HepG2 (cell line): Measurements from ENCODE around the gene TBC1D16. TPM values are rescaled to one million over a fixed set of nuclear protein-coding genes. Genes with fewer than 3 reads are reported as not detected.
A peak's percentile ranks its signal among the peaks of the same experiment; 100 is the strongest.

Experiments used
- ARID5B ChIP-seq: IDR thresholded peaks from 2 replicates; pipeline ENCODE4 v1.4.0; 2020; ENCODE audit warnings: mild to moderate bottlenecking, missing genetic modification reagents
- ARNTL ChIP-seq: sonication (generic); formaldehyde crosslinking; IDR thresholded peaks from 2 replicates; pipeline ENCODE4 v1.4.0; 2020; ENCODE audit warnings: mild to moderate bottlenecking, missing genetic modification reagents
- CAMTA2 ChIP-seq: sonication (generic); formaldehyde crosslinking; IDR thresholded peaks from 2 replicates; pipeline ENCODE4 v1.4.0; 2020; ENCODE audit warnings: mild to moderate bottlenecking, missing genetic modification reagents, borderline replicate concordance
- KDM5B ChIP-seq: sonication (generic); formaldehyde crosslinking; IDR thresholded peaks from 2 replicates; pipeline ENCODE4 v1.4.0; 2020; ENCODE audit warnings: missing genetic modification reagents, mild to moderate bottlenecking, borderline replicate concordance
- KLF15 ChIP-seq: sonication (generic); formaldehyde crosslinking; IDR thresholded peaks from 2 replicates; pipeline ENCODE4 v1.8.1; 2023; ENCODE audit warnings: borderline replicate concordance, mild to moderate bottlenecking, inconsistent platforms, missing genetic modification reagents, mixed read lengths
- MTA3 ChIP-seq: sonication (generic); formaldehyde crosslinking; IDR thresholded peaks from 2 replicates; pipeline ENCODE4 v1.4.0; 2020; ENCODE audit warnings: missing genetic modification reagents
- MYC ChIP-seq: sonication (generic); formaldehyde crosslinking; IDR thresholded peaks from 2 replicates; pipeline ENCODE4 v1.9.0; 2021; ENCODE audit warnings: missing genetic modification reagents, borderline replicate concordance
- SP1 ChIP-seq, 2 experiments: fragments of 450-650 bp in 1 of 2; sonication (generic) in 1 of 2; formaldehyde crosslinking in 1 of 2; IDR thresholded peaks; 2 replicates each; pipeline versions ENCODE4 v1.4.0 to v1.6.1; 2016 to 2020; ENCODE audit warnings: missing genetic modification reagents in 1 of 2
- ZFP41 ChIP-seq: sonication (generic); formaldehyde crosslinking; IDR thresholded peaks from 2 replicates; pipeline ENCODE4 v1.4.0; 2020; ENCODE audit warnings: mild to moderate bottlenecking, missing genetic modification reagents, borderline replicate concordance
- ZNF232 ChIP-seq: sonication (generic); formaldehyde crosslinking; IDR thresholded peaks from 2 replicates; pipeline ENCODE4 v1.4.0; 2020; ENCODE audit warnings: missing genetic modification reagents, borderline replicate concordance
- polyA plus RNA-seq, 8 experiments: library from polyadenylated mRNA; depleted of rRNA in 3 of 8; stranded (reverse) in 7 of 8; unstranded in 1 of 8; fragments of >200 nt; fragmentation: Illumina TruSeq in 4 of 8; extraction: Trizol in 4 of 8; gene quantifications; 2 replicates each; pipeline versions ENCODE4 v1.2.1 to v1.2.3, GENCODE V29; 2011 to 2016; ENCODE audit warnings: low read depth in 4 of 8, missing spikeins in 1 of 8, mixed read lengths in 1 of 8; ENCODE audit not compliant: insufficient read depth in 1 of 8
- total RNA-seq, 5 experiments: library from RNA; depleted of rRNA; stranded (reverse); fragments of >200 nt; fragmentation: Illumina TruSeq; extraction: Trizol; gene quantifications; 2 replicates each; pipeline ENCODE4 v1.2.3, GENCODE V29; 2016; ENCODE audit warnings: low read depth in 1 of 5
- TF ChIP-seq, protein P1 (sequence below): sonication (generic); formaldehyde crosslinking; IDR thresholded peaks from 2 replicates; pipeline ENCODE4 v1.4.0; 2020; ENCODE audit warnings: mild to moderate bottlenecking, missing genetic modification reagents
- TF ChIP-seq, protein P2 (sequence below), 2 experiments: sonication (generic) in 1 of 2; formaldehyde crosslinking in 1 of 2; IDR thresholded peaks; 2 replicates each; pipeline versions ENCODE4 v1.4.0 to v1.6.1; 2018 to 2020; ENCODE audit warnings: missing genetic modification reagents in 2 of 2, borderline replicate concordance in 1 of 2, low read depth in 1 of 2, mild to moderate bottlenecking in 1 of 2, missing biosample characterization in 1 of 2
- TF ChIP-seq, protein P3 (sequence below): sonication (generic); formaldehyde crosslinking; IDR thresholded peaks from 2 replicates; pipeline ENCODE4 v1.5.1; 2020; ENCODE audit warnings: mild to moderate bottlenecking, missing genetic modification reagents, moderate library complexity

The TBC1D16 gene
- total and polyA plus RNA-seq, 2 of the 13 experiments (the other 11 are each of a cell fraction or from before 2014, with no cell fraction given) = 14.9 to 24.9 TPM

DNA sequence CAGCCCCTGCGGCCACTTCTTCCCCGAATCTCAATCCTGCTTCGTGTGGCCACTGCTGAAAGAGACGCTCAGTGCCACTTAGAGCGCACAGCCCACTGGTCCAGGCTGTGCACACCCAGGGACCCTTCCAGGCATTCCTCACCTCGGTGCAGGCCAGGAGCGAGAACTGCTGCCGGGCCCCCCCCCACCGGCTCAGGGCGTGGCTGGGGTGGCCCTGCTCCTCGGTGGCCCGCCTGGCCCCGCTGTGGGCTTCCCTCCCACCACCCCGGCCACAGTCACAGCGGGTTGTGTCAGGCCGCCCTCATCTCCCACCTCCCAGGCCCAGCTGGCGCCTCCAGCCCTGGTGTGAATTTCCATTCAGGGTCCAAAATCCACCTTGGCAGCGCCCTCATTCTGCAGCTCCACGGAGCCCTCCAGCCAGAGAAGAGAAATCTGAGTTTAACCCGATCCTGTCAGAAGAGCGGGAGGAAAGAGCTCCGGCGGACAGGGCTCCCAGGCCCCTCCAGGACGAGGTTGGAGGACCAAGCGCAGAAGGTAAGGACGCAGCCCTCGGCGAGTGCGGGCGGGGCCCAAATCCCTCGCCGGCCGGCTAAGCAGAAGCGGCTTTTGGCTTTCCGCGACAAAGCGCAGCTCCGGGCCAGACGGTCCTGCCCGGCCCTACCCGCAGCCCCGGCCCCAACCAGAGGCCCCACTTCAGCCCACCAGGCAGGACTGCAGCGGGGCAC is 12.0 kb downstream of the TBC1D16 start (continued):
- TF ChIP-seq ZFP41 (CRISPR knock-in tag) (no peak), ARID5B (CRISPR knock-in tag) (peak; percentile 77), CAMTA2 (CRISPR knock-in tag) (peak; percentile 71; the same call in 1 of the 2 replicates), SP1 (IDR thresholded peaks at IDR 0.05) (no peak), SP1 (CRISPR knock-in tag; IDR thresholded peaks at IDR 0.05) (0 out of 2 replicates have a peak, but pooled peaks have one; percentile 26), ZNF232 (no peak; the same call in 1 of the 2 replicates), MTA3 (no peak), ARNTL (CRISPR knock-in tag) (peak; percentile 77; the same call in 1 of the 2 replicates), KLF15 (CRISPR knock-in tag) (peak; percentile 54; the same call in 1 of the 2 replicates), MYC (no peak; the same call in 1 of the 2 replicates), KDM5B (CRISPR knock-in tag) (peak; percentile 92)
- TF ChIP-seq, protein P1, sequence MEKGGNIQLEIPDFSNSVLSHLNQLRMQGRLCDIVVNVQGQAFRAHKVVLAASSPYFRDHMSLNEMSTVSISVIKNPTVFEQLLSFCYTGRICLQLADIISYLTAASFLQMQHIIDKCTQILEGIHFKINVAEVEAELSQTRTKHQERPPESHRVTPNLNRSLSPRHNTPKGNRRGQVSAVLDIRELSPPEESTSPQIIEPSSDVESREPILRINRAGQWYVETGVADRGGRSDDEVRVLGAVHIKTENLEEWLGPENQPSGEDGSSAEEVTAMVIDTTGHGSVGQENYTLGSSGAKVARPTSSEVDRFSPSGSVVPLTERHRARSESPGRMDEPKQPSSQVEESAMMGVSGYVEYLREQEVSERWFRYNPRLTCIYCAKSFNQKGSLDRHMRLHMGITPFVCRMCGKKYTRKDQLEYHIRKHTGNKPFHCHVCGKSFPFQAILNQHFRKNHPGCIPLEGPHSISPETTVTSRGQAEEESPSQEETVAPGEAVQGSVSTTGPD (CRISPR knock-in tag) = peak; percentile 63; the same call in 1 of the 2 replicates
- TF ChIP-seq, protein P2, sequence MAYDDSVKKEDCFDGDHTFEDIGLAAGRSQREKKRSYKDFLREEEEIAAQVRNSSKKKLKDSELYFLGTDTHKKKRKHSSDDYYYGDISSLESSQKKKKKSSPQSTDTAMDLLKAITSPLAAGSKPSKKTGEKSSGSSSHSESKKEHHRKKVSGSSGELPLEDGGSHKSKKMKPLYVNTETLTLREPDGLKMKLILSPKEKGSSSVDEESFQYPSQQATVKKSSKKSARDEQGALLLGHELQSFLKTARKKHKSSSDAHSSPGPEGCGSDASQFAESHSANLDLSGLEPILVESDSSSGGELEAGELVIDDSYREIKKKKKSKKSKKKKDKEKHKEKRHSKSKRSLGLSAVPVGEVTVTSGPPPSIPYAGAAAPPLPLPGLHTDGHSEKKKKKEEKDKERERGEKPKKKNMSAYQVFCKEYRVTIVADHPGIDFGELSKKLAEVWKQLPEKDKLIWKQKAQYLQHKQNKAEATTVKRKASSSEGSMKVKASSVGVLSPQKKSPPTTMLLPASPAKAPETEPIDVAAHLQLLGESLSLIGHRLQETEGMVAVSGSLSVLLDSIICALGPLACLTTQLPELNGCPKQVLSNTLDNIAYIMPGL (CRISPR knock-in tag; IDR thresholded peaks at IDR 0.05; ENCODE audit: borderline replicate concordance in 1 of 2, low read depth in 1 of 2) = peak; percentile 83 to 84
- TF ChIP-seq, protein P3, sequence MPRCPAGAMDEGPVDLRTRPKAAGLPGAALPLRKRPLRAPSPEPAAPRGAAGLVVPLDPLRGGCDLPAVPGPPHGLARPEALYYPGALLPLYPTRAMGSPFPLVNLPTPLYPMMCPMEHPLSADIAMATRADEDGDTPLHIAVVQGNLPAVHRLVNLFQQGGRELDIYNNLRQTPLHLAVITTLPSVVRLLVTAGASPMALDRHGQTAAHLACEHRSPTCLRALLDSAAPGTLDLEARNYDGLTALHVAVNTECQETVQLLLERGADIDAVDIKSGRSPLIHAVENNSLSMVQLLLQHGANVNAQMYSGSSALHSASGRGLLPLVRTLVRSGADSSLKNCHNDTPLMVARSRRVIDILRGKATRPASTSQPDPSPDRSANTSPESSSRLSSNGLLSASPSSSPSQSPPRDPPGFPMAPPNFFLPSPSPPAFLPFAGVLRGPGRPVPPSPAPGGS = 0 out of 2 replicates have a peak, but pooled peaks have one; percentile 67
